ENCODE results near the gene MSANTD7.

- TF ChIP-seq ZNF362 (tag by site-specific recombination; IDR thresholded peaks at IDR 0.05) (no peak), PRDM4 (tag by site-specific recombination; IDR thresholded peaks at IDR 0.05) (no peak), HOXA7 (CRISPR knock-in tag; IDR thresholded peaks at IDR 0.05; ENCODE audit: borderline replicate concordance) (no peak), ATF2 (tag by site-specific recombination; IDR thresholded peaks at IDR 0.05; ENCODE audit: low read depth) (no peak), ZBTB7A (tag by site-specific recombination; IDR thresholded peaks at IDR 0.05; ENCODE audit: low read depth) (no peak), ZNF169 (tag by site-specific recombination; IDR thresholded peaks at IDR 0.05) (no peak), ZNF768 (tag by site-specific recombination; IDR thresholded peaks at IDR 0.05) (no peak)
Measured at GRCh38 chr10:14803827-14804226, 34.3 kb upstream of the MSANTD7 start.

Measured in HEK293 (cell line).